LoVo (cell line): ENCODE measurements around the gene FLCN.
"Not testable (repeated sequence)": the region's sequence is repeated elsewhere in the genome, so short reads cannot be mapped to it uniquely, and the experiment has no call there.

Experiments used
- DNase-seq: peaks from one replicate; pipeline ENCODE4 v3.0.0-alpha.2; 2016; ENCODE audit warnings: low spot score

The FLCN gene, protein sequence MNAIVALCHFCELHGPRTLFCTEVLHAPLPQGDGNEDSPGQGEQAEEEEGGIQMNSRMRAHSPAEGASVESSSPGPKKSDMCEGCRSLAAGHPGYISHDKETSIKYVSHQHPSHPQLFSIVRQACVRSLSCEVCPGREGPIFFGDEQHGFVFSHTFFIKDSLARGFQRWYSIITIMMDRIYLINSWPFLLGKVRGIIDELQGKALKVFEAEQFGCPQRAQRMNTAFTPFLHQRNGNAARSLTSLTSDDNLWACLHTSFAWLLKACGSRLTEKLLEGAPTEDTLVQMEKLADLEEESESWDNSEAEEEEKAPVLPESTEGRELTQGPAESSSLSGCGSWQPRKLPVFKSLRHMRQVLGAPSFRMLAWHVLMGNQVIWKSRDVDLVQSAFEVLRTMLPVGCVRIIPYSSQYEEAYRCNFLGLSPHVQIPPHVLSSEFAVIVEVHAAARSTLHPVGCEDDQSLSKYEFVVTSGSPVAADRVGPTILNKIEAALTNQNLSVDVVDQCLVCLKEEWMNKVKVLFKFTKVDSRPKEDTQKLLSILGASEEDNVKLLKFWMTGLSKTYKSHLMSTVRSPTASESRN

DNA sequence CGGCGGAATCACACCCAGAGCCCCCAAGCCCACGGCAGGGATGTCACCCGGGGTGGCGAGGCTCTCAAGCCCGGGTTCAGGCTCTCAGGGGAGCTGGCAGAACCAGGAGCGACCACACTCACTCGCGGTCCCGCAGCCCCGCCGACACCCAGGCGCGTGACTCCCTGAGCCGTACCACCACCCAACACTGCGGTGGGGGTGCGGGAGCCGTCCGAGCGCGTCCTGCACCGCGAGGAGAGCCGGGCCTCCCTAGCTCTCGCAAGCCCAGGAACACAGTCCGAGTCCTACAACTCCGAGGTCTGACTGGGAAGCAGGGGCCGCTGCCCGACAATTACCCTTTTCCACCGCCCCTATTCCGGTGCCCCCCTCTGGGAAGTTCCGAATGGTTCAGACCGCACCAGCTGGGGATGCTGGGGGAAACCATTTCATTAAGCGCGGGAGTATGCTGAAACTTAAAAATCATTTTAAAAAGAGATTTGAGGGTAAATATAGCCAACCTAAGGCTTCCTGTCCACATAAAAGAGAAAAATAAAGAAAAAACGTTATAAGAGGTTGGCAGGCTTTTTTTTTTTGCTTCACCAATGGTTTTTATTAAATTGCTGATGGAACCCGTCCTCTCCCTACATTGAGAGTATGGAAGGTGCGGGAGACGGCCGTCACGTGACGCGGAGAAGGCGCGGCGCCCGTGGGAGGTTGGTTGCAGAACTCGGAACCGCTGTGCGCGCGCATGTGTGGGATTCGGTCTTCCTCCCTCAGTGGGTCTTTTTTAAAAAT lies at the start of gene FLCN:
Gene FLCN, minus strand, starts transcription at position 143 of the 774 bp plus-strand sequence. CDS start 9,031 bp downstream, outside the sequence.
- DNase-seq, result peak; percentile 87

DNA sequence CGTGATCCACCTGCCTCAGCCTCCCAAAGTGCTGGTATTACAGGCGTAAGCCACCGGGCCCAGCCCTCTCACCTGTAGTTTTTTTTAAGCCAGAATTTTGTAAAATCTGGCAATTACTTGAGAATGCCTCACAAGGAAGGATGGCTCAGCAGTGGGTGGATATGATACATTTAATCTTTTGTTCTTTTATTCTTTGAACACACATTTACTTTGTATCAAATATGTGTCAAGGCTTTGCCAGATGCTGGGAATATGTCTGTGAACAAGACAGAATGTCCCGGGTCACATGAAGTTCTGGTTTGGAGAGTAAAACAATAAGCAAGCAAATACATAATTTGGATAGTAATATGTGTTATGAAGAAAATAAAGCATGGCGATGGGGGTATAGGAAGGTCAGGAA lies 49.0 kb upstream of the FLCN start:
- DNase-seq, result no peak

DNA sequence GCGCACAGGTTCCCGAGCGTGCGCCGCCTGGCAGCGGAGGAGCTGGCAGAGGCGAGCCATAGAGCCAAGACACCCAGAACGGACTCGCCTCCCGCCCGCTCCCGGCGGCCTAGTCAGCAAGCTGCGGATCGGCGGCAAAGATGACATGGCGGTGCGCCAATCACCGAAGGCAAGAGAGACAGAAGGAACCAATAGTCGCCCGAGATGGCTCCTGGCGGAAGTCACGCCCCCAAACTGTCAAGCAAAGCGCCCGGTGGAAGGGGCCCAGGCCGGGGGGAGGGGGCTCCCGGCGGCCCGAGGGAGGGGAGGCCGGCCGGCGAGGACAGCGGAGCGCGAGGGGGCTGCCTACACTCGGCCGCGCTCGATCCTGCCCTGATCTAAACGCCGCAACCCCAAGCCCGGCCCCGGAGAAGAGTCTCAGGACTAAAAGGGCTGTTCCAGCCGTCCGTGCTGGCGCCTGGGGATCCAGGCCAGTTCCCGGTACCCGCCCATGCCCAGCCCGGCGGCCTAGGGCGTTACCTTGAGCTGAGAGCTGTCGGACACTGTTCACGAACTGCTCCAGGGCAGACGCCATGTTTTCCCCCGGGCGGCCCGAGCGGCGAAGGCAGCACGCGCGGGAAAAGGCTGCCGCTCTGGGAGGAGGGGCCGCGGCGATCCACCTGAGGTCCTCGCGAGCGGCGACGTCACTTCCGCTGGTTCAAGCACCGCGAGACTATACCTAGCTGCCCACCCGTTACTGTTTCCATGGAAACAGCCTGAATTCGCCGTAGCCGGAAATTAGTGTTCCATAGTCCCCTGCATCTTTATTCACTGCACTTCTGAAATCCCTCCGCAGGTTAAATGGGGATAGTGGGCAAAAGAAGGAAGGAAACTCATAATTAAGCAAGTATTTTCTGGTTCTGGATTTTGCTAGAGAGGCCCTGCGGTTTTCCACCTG lies 43.9 kb upstream of the FLCN start, which contains the start of gene COPS3:
Gene COPS3, minus strand, starts transcription at position 634 of the 937 bp plus-strand sequence. Its CDS starts 60 bp downstream, at position 574.
- peak; percentile 97 for DNase-seq

DNA sequence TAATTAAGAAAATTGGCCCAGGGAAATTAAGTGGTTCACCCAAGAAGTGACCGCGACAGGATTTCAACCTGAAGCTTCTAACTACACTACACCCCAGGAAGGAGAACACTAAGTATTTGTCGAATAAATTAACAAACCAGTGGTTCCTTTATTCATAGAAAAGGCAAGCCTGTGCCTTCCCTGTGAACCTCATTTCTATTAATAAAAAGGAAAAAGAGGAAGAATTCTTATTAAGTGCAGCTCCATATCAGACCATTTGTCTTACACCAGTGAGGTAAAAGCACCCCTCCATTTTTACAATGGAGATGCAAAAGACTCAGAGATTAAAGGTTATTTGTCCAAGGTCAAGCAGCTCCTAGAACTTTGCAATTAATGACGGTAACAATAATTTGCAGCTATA lies 42.3 kb upstream of the FLCN start:
- no peak for DNase-seq

DNA sequence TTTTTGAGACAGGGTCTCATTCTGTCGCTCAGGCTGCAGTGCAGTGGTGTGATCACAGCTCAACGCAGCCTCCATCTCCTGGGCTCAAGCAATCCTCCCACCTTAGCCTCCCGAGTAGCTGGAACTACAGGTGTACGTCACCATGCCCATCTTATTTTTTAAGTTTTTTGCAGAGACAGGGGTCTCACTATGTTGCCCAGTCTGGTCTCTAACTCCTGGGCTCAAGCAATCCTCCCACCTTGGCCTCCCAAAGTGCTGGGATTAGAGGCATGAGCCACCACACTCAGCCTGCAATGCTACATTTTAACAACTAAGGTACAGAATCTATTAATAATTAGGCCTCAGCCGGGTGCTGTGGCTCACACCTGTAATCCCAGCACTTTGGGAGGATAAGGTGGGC lies 40.5 kb upstream of the FLCN start:
- DNase-seq, result not testable (repeated sequence)

DNA sequence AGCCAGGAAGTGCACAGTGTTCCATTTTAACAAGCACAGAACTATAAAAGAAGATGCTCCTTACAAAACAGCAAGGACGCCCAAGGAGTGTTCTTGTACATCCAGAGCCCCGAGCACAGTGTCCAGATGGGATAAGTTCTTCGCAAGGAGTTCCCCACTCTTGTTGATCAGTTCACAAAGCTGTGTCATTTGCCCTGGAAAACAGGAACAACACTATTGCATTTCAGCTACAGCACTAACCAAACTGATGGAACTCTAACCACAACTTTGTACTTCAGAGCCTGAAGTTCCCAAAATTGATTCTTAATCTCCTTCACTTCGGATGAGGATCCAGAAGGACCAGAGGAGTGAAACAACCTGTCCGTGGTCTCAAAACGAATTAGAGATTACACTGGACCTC lies 39.0 kb upstream of the FLCN start:
- DNase-seq, result no peak

DNA sequence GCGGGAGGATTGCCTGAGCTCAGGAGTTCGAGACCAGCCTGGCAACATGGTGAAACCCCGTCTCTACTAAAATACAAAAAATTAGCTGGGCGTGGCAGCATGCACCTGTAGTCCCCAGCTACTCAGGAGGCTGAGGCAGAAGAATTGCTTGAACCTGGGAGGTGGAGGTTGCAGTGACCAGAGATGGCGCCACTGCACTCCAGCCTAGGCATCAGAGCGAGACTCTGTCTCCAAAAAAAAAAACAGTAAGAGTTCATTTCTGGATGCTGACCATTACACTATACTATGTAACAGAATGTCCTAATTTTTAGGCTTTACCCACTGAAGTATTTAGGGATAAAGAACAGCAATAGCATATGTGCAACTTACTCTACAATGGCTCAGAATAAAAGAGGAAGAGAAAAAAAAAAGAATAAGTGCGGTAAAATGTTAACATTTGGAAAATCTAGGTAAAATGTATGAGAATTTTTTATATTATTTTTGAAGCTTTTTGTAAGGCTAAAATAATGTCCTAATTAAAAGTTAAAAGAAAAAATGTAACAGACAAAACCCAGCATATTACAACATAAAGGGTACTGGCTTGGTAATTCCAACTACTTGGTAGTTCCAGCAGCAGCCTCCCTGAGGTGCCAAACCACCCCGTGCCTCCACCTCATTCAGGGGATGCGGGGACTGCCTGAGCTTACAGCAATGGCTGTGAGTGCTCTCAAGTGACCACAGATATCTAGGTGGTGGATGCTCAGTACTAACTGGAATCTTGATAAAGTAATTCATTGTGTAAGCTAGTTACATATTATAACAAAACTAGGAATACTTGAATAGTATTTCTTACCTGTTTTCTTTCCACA lies 33.2 kb upstream of the FLCN start:
- no peak for DNase-seq

DNA sequence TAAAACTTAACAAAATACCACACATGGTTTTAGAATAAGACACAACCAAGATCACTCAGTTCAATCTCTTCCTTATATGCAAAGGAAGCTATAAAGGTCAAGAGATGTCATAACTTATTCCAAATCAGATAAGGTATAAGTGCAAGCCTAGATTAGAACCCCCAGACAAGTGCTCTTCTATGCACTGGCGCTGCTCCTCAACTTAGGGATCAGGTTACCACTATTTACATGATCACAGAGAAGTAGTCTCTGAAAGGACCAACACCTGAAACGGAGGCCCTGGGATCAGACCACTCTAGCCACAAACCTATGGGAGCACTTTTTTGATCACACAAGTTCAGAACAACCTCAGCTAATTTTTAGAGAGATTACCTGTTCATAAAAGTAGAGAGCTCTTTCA lies 27.5 kb upstream of the FLCN start:
- no peak for DNase-seq

DNA sequence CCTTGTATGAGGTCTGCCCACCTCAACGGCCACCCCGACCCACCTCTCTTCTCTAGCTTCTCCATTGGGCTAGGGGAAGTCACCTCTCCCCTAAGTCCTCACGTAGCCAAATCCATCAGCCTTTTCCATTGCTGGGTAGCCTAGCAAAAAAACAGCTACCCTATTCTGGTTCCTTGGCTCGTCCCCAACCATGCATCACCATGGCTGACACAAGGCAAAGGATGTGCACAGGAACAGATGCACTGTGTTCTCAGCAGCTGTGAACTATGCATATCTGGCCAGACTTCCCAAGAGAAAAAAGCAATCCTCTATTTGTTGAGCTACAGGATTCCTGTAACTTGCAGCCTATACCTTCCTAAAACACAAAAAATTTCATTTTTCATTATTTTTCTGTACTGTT lies 22.0 kb upstream of the FLCN start:
- DNase-seq, result no peak

DNA sequence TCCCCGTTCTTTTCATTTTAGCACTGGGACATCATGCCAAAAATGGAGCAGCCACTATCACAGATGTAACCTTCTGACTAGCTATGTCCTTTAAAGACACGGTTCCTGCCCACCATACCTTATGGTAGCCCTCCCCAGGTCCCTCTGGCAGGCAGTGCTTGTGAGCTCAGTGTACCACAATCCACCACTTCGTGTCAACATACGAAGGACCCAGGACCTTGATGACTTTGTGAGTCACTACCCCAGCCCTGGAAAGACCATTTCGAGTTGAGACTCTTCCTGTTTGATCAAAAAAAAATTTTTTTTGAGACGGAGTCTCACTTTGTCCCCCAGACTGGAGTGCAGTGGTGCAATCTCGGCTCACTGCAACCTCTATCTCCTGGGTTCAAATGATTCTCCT lies 21.0 kb upstream of the FLCN start:
- DNase-seq, result no peak

DNA sequence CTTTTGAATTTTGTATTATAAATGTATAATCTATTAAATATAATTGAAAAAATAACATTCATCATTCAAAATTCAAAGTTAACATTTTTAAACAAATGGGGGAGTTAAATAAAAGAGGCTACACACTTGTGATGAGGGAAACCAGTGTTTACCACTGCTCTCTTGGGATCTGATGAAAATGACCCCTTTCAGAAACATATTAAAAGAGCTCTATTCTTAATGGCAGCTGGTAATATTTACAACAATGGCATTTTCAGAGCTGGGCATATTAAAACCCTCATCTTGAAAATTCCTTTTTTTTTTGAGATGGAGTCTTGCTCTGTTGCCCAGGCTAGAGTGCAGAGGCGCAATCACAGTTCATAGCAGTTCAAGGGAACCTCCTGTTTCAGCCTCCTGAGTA lies 19.3 kb upstream of the FLCN start:
- DNase-seq, result no peak

DNA sequence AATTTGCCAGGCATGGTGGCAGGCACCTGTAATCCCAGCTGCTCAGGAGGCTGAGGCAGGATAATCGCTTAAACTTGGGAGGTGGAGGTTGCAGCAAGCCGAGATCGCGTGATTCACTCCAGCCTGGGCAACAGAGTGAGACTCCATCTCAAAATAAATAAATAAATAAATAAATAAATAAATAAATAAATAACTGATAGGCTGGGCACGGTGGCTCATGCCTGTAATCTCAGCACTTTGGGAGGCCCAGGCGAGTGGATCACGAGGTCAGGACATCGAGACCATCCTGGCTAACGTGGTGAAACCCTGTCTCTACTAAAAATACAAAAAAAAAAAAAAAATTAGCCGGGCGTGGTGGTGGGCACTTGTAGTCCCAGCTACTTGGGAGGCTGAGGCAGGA lies 18.7 kb upstream of the FLCN start:
- not testable (repeated sequence) for DNase-seq

DNA sequence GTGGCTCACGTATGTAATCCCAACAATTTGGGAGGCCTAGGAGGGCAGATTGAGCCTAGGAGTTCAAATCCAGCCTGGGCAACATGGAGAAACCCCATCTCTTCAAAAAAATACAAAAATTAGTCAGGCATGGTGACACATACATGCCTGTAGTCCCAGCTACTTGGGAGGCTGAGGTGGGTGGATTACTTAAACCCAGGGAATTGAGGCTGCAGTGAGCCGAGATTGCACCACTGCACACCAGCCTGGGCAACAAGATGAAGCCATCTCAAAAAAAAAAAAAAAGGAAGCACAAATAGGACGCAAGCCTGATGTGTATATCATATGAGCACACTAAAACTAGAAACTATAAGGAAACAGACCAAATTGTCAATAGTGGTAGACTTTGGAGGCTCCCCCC lies 17.1 kb upstream of the FLCN start:
- no peak for DNase-seq

DNA sequence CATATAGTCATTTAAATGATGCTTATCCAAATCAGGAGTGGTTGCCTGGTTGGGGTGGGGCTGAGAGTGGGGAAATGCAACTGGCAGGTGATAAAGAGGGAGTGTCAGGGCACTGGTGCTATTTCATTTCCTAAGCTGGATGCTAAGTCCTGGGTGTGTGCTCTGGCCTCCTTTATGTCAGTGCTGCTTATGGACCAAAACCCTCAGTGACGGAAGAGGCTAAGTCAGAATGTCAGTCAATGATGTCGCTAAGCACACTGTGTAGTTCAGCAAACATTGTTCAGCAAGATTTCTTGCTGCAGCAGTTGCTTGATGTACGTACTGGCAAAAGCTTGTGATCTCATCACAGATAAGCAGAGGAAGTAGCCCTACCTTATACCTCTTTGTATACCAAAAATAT lies 16.4 kb upstream of the FLCN start:
- DNase-seq, result no peak

DNA sequence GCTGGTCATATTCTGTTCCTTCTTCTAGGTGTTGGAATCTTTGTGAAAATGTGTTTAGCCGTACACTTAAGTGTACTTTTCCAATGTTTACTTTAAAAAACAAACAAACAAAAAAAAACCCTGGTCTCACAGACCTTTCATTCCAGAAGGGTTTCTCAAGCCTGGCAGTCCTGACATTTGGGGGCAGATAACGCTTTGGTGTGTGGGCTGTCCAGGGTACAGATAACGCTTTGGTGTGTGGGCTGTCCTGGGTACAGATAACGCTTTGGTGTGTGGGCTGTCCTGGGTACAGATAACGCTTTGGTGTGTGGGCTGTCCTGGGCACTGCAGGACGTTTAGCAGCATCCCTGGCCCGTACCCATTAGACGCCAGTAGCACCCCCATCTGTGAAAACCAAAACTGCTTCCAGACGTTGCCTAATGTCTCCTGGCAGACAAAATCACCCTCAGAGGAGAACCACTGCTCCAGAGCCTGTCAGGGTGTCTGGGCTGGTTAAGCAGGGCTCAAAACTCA lies 15.2 kb upstream of the FLCN start:
- DNase-seq, result no peak

DNA sequence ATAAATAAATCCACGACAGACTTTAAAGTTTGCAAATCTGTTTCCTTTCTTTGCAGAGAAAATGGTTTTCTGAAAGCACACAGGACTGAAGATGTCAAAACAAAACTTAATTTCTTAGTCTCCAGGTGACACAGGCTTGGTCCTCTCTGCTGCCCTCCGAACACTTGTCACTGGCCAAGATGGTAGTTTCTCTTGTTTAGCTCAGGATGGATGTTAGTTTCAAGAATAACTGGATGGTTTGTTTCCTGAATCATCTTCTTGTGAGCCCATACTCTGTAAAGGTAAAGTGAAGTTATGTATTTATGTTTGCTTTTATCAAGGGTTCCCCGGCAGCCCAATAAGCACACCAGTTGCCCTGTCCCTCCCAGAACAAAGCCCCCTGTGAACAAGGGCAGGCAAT lies 9.9 kb upstream of the FLCN start:
- DNase-seq, result no peak

DNA sequence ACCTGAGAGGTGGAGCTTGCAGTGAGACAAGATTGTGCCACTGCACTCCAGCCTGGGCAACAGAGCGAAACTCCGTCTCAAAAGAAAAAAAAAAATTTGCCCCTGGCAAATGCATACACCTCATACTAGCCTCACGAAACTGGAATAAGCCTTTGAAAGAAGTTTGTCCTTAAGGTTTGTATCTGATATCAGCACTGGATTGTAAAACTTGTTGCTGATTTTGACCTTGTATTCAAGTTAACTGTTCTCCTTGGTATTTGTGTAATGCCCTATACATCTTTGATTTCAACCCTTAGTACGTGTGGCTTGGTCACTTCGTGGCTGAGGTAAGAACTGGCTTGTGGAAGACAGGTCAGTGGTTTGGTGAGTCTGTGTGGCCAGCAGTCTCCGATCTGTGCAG lies 6.2 kb upstream of the FLCN start:
- DNase-seq, result no peak

DNA sequence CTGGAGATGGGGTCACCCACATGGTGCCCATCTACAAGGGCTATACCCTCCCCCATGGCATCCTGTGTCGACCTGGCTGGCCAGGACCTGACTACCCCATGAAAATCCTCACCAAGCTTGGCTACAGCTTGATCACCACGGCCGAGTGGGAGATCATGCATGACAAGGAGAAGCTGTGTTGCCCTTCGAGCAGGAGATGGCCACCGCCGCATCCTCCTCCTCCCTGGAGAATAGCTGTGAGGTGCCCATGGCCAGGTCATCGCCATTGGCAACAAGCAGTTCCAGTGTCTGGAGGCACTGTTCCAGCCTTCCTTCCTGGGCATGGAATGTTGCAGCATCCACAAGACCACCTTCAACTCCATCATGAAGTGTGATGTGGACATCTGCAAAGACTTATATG lies 5.3 kb upstream of the FLCN start:
- no peak for DNase-seq

DNA sequence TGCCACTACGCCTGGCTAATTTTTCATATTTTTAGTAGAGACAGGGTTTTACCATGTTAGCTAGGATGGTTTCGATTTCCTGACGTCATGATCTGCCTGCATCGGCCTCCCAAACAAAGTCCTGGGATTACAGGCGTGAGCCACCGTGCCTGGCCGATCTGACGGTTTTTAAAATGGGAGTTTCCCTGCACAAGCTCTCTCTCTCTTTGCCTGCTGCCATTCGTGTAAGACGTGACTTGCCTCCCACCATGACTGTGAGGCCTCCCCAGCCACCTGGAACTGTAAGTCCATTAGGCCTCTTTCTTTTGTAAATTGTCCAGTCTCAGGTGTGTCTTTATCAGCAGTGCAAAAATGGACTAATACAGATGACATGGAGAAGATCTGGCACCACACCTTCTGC lies 4.7 kb upstream of the FLCN start:
- DNase-seq, result no peak

DNA sequence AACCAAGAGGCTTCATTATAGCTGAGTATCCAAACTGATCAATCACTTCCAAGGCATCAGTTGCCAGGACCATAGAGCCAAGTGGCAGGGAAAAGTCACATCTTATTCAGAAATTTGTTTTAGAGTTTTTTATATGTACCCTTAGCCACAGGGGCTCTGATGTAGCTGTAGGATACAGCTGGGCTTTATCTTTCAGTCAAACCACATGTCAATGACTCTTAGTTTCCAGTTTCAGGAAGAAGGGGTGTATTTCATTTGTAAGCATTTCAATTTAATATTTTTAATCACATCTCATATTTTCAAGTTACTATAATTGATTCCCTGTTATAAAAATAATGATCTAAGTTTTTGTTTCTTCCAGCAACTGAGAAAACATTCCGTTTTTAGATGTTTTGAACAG lies 2.9 kb upstream of the FLCN start:
- DNase-seq, result no peak
